HCT116 (cell line): Measurements from ENCODE around the gene MYO3B.

ENCODE experiments used
- ATF3 ChIP-seq: IDR thresholded peaks from 2 replicates; pipeline ENCODE4 v1.6.1; 2012
- CEBPB ChIP-seq: IDR thresholded peaks from 2 replicates; pipeline ENCODE4 v1.6.1; 2012; ENCODE audit warnings: low read depth
- CTCF ChIP-seq, 3 experiments: fragments of 200-600 bp in 1 of 3; sonication (generic) in 1 of 3; IDR thresholded peaks in 2 of 3; conservative IDR thresholded peaks in 1 of 3; 2 replicates each; pipeline ENCODE4 v1.5.1; 2012 to 2017; ENCODE audit warnings: low read depth in 2 of 3, low read length in 2 of 3, antibody characterized with exemption in 1 of 3, borderline replicate concordance in 1 of 3, control low read depth in 1 of 3, mild to moderate bottlenecking in 1 of 3, mixed read lengths in 1 of 3, mixed run types in 1 of 3, moderate library complexity in 1 of 3; ENCODE audit not compliant: insufficient read depth in 1 of 3
- EGR1 ChIP-seq: IDR thresholded peaks from 2 replicates; pipeline ENCODE4 v1.6.1; 2012; ENCODE audit warnings: low read depth
- EZH2 ChIP-seq: fragments of 200-600 bp; sonication (generic); IDR thresholded peaks from 2 replicates; pipeline ENCODE4 v1.6.1; 2017; ENCODE audit warnings: antibody characterized with exemption, mixed run types
- MAX ChIP-seq: IDR thresholded peaks from 2 replicates; pipeline ENCODE4 v1.6.1; 2012
- POLR2A ChIP-seq: IDR thresholded peaks from 2 replicates; pipeline ENCODE4 v1.7.0; 2011; ENCODE audit warnings: borderline replicate concordance; ENCODE audit not compliant: insufficient read depth, insufficient read length; ENCODE audit errors: extremely low read depth
- POLR2AphosphoS5 ChIP-seq: IDR thresholded peaks from 2 replicates; pipeline ENCODE4 v1.6.1; 2011; ENCODE audit warnings: mild to moderate bottlenecking, low read depth, low read length, moderate library complexity
- REST ChIP-seq: IDR thresholded peaks from 2 replicates; pipeline ENCODE4 v1.6.1; 2012; ENCODE audit warnings: low read depth
- ZBTB33 ChIP-seq: IDR thresholded peaks from 2 replicates; pipeline ENCODE4 v1.6.1; 2011; ENCODE audit warnings: mild to moderate bottlenecking, low read length, moderate library complexity; ENCODE audit not compliant: insufficient replicate concordance; ENCODE audit errors: extremely low read depth

- TF ChIP-seq POLR2A (no peak), ZBTB33 (no peak), REST (no peak), CTCF (IDR thresholded peaks at IDR 0.05 in 2 of 3, conservative IDR thresholded peaks at IDR 0.05 in 1 of 3; ENCODE audit: borderline replicate concordance in 1 of 3, insufficient read depth in 1 of 3, low read depth in 2 of 3, low read length in 2 of 3) (no peak), POLR2AphosphoS5 (no peak), EZH2 (no peak), EGR1 (no peak), ATF3 (no peak), MAX (no peak), CEBPB (no peak)
Observed at GRCh38 chr2:170521299-170521698, 343.4 kb downstream of the MYO3B start.
